ENCODE data around the gene CSNK1G3.

DNA sequence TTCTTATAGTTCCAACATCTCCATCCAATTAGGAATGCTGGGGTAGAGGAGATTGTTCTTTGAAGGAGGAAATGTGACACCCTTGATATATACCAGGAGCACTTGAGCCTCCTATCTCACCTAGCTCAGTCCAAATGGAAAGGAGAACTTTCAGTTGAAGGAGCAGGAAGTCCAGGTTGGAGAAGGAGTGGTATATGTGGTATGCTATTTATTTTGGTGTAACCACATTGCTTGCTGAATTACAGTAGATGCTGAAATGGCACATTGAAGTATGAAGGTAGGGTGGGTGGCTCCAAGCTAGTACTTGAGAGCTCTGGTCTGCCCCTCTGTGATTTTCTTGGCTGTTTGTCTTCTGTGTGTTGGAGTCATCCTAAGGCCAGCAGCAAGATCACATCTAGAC, 6.1 kb downstream of the CSNK1G3 start:
- TF ChIP-seq EZH2 (IDR thresholded peaks at IDR 0.05) (no peak), POLR2AphosphoS5 (IDR thresholded peaks at IDR 0.05; ENCODE audit: borderline replicate concordance, low read depth, low read length) (no peak), FOXP2 (optimal IDR thresholded peaks at IDR 0.05; ENCODE audit: control extremely low read depth, extremely low read length, insufficient read depth) (no peak)
